Dermis microvascular lymphatic vessel endothelial cell (primary cell): ENCODE measurements around the gene ARID4B. TPM values are rescaled to one million over a fixed set of nuclear protein-coding genes. Genes with fewer than 3 reads are reported as not detected.
"Not testable (repeated sequence)": the region's sequence is repeated elsewhere in the genome, so short reads cannot be mapped to it uniquely, and the experiment has no call there.

Experiments used
- DNase-seq, 2 donors: peaks; one replicate each; pipeline versions ENCODE4 v3.0.0 to v3.0.0-alpha.2; 2010; ENCODE audit warnings: low read depth in 2 of 2
- total RNA-seq: library from RNA; depleted of rRNA; stranded (reverse); fragments of >200 nt; gene quantifications from 2 replicates; pipeline ENCODE4 v1.2.1, GENCODE V29; 2014

The ARID4B gene
- total RNA-seq, 1 donor from 2014 or later, result 29.8 TPM

GRCh38 chr1:235269990-235270389, 58.0 kb downstream of the ARID4B start:
- DNase-seq, result not testable (repeated sequence)

- DNase-seq, result no peak
Observed at GRCh38 chr1:235268379-235269125, 59.4 kb downstream of the ARID4B start.

- no peak for DNase-seq
Observed at GRCh38 chr1:235266967-235267366, 61.0 kb downstream of the ARID4B start.

- peak; percentile 26 to 56 for DNase-seq
Observed at GRCh38 chr1:235266325-235266724, 61.7 kb downstream of the ARID4B start.

- DNase-seq, result no peak
Observed at GRCh38 chr1:235265900-235266299, 62.1 kb downstream of the ARID4B start.

- no peak for DNase-seq
Observed at GRCh38 chr1:235264327-235264726, 63.7 kb downstream of the ARID4B start.

GRCh38 chr1:235262539-235262938, 65.4 kb downstream of the ARID4B start:
- DNase-seq, result no peak

- no peak for DNase-seq
Observed at GRCh38 chr1:235261243-235261642, 66.7 kb downstream of the ARID4B start.

GRCh38 chr1:235259133-235259778, 68.7 kb downstream of the ARID4B start:
- peak in 1 of 2 donors; percentile 31 for DNase-seq

GRCh38 chr1:235258068-235258467, 69.9 kb downstream of the ARID4B start:
- DNase-seq, result not testable (repeated sequence)

- no peak for DNase-seq
Observed at GRCh38 chr1:235254721-235255120, 73.3 kb downstream of the ARID4B start.

- peak; percentile 63 to 75 for DNase-seq
Observed at GRCh38 chr1:235253219-235253962, 74.6 kb downstream of the ARID4B start.

GRCh38 chr1:235250430-235250829, 77.5 kb downstream of the ARID4B start:
- DNase-seq, result no peak

- DNase-seq, result peak in 1 of 2 donors; percentile 43
Observed at GRCh38 chr1:235246022-235246948, 81.7 kb downstream of the ARID4B start.

- DNase-seq, result no peak
Observed at GRCh38 chr1:235244974-235245592, 82.9 kb downstream of the ARID4B start.

- no peak for DNase-seq
Observed at GRCh38 chr1:235240960-235241359, 87.0 kb downstream of the ARID4B start.

GRCh38 chr1:235239851-235240250, 88.1 kb downstream of the ARID4B start:
- DNase-seq, result no peak

- DNase-seq, result no peak
Observed at GRCh38 chr1:235238558-235238957, 89.4 kb downstream of the ARID4B start.

GRCh38 chr1:235236128-235236527, 91.9 kb downstream of the ARID4B start:
- no peak for DNase-seq

- DNase-seq, result no peak
Observed at GRCh38 chr1:235229868-235230267, 98.1 kb downstream of the ARID4B start.

GRCh38 chr1:235227414-235227813, 100.6 kb downstream of the ARID4B start:
- no peak for DNase-seq
